PC-3 (cell line): ENCODE measurements around the gene RMI1.

Experiments
- CTCF ChIP-seq: fragments of 300-600 bp; sonication (generic); conservative IDR thresholded peaks from 2 replicates; pipeline ENCODE4 v1.5.1; 2017; ENCODE audit warnings: antibody characterized with exemption, low read depth, mild to moderate bottlenecking, low read length
- EZH2 ChIP-seq: fragments of 300-600 bp; sonication (generic); IDR thresholded peaks from one replicate; pipeline ENCODE4 v1.6.1; 2017; ENCODE audit warnings: antibody characterized with exemption, mild to moderate bottlenecking, low read length; ENCODE audit not compliant: unreplicated experiment
- EZH2phosphoT487 ChIP-seq: fragments of 300-600 bp; sonication (generic); IDR thresholded peaks from 2 replicates; pipeline ENCODE4 v1.6.1; 2018; ENCODE audit warnings: mild to moderate bottlenecking, antibody characterized with exemption, low read length, borderline replicate concordance

DNA sequence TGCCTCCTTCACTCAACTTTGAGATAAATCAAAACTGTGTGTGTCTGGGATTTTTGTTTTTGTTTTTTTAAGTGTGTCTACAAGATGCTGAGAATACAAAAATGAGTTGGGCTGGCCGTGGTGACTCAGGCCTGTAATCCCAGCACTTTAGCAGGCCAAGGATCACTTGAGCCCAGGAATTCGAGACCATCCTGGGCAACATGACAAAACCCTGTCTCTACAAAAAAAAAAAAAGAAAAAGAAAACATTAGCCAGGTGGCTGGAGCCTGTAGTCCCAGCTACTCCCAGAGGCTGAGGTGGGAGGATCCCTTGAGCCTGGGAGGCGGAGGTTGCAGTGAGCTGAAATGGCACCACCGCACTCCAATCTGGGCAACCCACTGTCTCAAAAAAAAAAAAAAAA is 21.5 kb upstream of the RMI1 start:
- TF ChIP-seq CTCF (no peak), EZH2 (no peak), EZH2phosphoT487 (no peak)
